Bone marrow (tissue), 2 donors: ENCODE measurements around the gene CCDC88B.
A peak's percentile ranks its signal among the peaks of the same experiment; 100 is the strongest.

Experiments
- DNase-seq, 2 donors: peaks; one replicate each; lab custom pipeline; 2025; lab: John Stamatoyannopoulos, UW

The CCDC88B gene

GRCh38 chr11:64347193-64347867, 7.3 kb downstream of the CCDC88B start:
- DNase-seq, result no peak

DNA sequence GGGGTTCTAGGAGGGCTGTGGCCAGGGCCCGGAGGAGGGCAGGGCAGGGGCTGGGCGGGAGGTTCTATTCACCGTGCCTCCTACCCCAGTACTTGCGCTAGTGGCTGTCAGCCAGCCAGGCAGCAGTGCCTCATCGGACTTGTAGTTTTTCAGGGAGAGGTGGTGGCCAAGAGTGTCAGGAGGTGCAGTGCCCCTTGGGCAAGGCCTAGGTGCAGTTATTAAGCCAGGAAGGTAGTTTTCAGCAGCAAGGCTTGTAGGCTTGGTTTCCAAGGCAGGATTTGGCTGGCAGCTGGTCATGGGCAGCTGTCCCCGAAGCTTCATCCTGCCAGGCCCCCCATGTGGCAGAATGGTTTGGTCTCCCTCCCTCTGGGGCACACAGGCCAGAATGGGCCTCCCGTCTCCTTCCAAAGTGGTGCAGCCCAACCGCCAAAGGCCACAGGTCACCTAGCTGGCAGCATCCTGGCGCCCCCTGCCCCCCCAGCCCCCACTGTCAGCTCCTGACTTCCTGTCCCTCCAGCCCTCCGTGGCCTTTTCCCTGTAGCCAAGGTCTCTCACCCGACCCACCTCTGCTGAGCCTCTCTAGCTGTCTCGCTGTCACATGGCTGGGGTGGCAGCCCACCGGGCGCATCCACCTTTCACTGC, 8.5 kb downstream of the CCDC88B start:
- DNase-seq, result no peak

DNA sequence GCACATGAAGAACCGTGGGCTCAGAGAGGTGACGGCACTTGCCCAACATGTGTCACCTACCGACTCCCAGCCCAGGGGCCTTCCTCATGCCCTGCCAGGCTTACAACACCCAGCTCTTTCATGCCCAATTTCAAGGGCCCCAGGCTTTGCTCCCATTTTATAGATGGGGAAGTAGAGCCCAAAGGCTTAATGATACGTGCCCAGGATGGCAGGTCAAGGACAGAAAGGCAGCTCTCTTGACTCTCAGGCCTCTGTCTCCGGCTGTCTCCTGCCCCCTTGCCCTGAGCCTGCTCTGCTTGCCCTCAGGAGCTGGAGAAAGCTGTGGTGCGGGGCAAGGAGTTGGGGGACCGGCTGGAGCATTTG, 9.0 kb downstream of the CCDC88B start:
- DNase-seq, result no peak

- DNase-seq, result no peak
These were observed 9.4 kb downstream of the CCDC88B start for GRCh38 chr11:64349404-64349803.

DNA sequence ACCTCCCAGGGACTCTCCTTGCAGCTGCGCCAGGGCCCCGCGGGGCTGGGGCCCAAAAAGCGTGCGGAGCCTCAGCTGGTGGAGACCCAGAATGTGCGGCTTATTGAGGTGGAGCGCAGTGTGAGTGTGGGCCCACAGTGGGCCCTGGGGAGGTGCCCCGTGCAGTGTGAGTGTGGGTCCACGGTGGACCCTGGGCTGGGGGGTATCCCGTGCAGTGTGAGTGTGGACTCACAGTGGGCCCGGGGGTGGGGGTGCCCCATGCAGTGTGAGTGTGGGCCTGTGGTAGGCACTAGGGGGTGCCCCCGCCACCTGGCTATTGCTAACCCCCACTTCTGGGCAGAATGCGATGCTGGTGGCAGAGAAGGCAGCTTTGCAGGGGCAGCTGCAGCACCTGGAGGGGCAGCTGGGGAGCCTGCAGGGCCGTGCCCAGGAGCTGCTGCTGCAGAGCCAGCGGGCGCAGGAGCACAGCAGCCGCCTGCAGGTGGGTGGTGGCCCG, 11.2 kb downstream of the CCDC88B start:
- no peak for DNase-seq

DNA sequence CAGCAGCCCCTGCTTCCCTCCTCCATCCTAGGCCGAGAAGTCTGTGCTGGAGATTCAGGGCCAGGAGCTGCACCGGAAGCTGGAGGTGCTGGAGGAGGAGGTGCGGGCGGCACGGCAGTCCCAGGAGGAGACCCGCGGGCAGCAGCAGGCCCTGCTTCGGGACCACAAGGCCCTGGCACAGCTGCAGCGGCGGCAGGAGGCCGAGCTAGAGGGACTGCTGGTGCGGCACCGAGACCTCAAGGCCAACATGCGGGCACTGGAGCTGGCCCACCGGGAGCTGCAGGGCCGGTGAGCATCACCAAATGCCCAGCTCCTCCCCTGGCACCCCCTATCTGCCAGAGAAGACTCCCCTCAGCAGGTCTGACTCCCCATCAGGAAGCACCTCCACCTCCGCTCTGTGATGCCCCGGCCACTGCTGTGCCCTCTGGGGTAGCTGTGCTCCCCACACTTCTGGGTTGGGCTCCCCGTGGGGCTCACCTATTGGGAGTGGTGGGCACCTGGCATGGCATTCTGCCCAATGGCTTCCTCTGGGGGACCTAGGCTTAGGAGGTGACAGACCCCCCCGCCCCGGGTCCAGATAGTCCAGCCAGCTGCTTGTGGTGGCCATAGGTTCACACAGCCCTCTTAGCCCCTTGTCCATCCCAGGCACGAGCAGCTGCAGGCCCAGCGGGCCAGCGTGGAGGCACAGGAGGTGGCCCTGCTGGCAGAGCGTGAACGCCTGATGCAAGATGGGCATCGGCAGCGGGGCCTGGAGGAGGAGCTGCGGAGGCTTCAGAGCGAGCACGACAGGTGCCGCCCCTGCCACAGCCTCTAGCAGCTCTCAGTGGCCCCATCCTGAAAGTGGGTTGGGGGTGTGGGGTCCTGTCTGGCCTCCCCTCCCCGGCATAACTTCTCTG, 12.3 kb downstream of the CCDC88B start:
- no peak for DNase-seq

DNA sequence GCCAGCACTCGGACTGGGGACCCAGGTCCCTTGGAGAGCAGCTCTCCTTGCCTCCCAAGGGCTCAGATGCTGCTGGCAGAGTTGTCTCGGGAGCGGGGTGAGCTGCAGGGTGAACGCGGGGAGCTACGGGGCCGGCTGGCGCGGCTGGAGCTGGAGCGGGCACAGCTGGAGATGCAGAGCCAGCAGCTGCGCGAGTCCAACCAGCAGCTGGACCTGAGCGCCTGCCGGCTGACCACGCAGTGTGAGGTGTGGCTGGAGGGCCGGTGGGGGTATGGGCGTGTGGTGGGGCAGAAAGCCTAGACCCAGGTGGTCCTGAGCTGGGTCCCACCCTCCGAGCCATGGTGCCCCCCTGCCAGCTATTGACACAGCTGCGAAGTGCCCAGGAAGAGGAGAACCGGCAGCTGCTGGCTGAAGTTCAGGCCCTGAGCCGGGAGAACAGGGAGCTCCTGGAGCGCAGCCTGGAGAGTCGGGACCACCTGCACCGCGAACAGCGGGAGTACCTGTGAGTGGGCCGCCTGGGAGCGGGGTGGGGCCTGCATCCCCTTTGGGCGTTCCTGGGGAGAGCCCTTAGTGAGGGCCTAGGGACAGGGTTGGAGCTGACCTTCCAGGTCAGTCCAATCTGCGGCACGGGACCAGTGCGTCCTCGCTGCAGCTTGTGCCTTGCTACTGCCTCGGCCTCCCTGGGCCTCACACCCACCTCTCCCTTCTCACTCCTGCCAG, 13.2 kb downstream of the CCDC88B start:
- no peak for DNase-seq

DNA sequence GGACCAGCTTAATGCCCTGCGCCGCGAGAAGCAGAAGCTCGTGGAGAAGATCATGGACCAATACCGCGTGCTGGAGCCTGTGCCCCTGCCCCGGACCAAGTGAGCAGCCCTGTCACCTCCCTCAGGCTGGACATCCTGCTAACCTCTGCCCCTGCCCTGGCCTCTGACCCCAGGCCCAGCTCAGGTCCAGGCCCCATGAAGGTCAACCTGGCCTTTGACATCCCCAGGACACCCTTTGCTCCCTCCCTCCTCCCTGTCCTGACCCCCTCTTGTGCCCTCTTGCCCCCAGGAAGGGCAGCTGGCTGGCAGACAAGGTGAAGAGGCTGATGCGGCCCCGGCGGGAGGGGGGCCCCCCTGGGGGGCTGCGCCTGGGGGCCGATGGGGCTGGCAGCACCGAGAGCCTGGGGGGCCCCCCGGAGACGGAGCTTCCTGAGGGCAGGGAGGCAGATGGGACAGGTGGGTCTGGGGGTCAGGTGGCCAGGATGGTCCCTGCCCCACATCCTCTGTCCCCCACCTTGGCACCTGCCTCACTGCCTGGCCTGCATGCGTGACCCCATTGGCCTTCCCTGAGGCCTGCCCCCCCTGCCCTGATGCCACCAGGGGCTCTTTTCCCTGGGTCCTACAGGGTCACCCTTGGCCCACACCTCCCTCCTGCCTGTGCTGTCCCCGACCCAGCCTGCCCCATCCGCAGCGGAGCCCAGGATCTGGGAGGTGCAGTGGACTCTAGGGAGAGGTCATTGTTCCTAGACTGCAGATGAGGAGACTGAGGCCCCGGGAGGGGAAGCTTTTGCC, 13.9 kb downstream of the CCDC88B start:
- DNase-seq, result no peak

GRCh38 chr11:64355078-64355940, 15.3 kb downstream of the CCDC88B start:
- peak; percentile 52 to 86 for DNase-seq

GRCh38 chr11:64356498-64357411, 16.8 kb downstream of the CCDC88B start:
- DNase-seq, result no peak

GRCh38 chr11:64357446-64357845, 17.4 kb downstream of the CCDC88B start:
- DNase-seq, result no peak

DNA sequence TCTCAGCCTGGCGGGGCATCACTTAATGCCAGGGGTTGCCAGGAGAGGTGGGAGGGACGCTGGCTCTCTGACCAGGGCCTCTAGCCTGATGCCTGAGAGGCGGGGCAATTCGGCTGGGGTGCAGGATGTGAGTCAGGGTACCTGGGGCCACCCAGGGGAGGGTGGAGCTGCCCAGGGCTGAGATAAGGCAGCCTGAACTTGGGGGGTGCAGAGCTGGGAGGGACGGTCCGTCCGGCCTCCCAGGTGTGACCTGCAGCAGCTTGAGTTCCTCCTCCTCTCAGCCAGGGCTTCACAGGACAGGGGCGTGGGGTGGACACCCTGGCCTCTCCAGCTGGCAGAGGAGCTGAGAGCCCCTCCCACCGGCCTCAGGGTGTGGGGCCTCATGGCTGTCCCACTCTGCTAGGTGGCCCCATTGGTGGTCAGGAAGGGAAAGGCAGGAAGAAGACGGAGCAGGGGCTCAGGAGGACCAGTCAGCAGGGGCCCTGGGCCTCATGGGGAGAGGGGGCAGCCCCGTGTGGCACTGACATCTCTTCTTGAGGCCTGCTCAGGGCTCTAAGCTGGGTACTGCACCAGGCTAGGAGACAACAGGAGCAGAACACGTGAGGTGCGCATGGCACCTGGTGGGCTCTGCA, 18.0 kb downstream of the CCDC88B start:
- DNase-seq, result no peak

- DNase-seq, result no peak
These were observed 18.5 kb downstream of the CCDC88B start for GRCh38 chr11:64358536-64358906.

- DNase-seq, result peak in 1 of 2 donors; percentile 13
These were observed 19.1 kb downstream of the CCDC88B start, which contains the start of gene RPS6KA4 for GRCh38 chr11:64358907-64359711. TSS of gene RPS6KA4 (plus strand) at chr11:64359162. CDS start at chr11:64359236, 74 bp downstream.

- no peak for DNase-seq
These were observed 19.9 kb downstream of the CCDC88B start for GRCh38 chr11:64359712-64360445.

- DNase-seq, result no peak
These were observed 20.5 kb downstream of the CCDC88B start for GRCh38 chr11:64360448-64360921.

DNA sequence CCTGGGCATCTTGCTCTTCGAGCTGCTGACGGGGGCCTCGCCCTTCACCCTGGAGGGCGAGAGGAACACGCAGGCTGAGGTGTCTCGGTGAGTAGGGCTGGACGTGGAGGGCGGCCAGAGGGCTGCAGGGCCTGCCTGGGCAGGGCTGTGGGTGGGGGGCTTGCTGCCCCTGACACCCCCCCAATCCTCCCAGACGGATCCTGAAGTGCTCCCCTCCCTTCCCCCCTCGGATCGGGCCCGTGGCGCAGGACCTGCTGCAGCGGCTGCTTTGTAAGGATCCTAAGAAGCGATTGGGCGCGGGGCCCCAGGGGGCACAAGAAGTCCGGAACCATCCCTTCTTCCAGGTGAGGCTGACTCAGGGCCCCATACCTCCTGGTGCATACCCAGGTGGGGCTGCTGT, 21.7 kb downstream of the CCDC88B start:
- no peak for DNase-seq
